GM23338 (cell line): Measurements from ENCODE around the gene PPY. TPM values are rescaled to one million over a fixed set of nuclear protein-coding genes. Genes with fewer than 3 reads are reported as not detected.
A peak's percentile ranks its signal among the peaks of the same experiment; 100 is the strongest.

Experiments
- ATAC-seq: fragments of 200-7000 bp; cut with Tn5 transposase; 3 replicates; pipeline ENCODE4 v1.9.1; 2020
- DNase-seq: peaks from one replicate; pipeline ENCODE4 v3.0.0-alpha.2; 2015; ENCODE audit warnings: low spot score
- H2AFZ ChIP-seq: fragments of 200-600 bp; sonication (generic); 2 replicates; pipeline ENCODE4 v1.8.0; 2016; ENCODE audit warnings: antibody characterized with exemption, mild to moderate bottlenecking, moderate library complexity
- H3F3A ChIP-seq: fragments of 200-600 bp; sonication (generic); replicated peaks from 2 replicates; pipeline ENCODE4 v1.8.0; 2017; ENCODE audit warnings: antibody characterized with exemption, mixed run types, low read depth
- H3K27ac ChIP-seq: fragments of 200-600 bp; sonication (generic); 2 replicates; pipeline ENCODE4 v1.6.1; 2016; ENCODE audit warnings: low read depth
- H3K27me3 ChIP-seq: fragments of 200-600 bp; sonication (generic); 2 replicates; pipeline ENCODE4 v1.8.0; 2016; ENCODE audit warnings: mild to moderate bottlenecking, mixed run types, moderate library complexity; ENCODE audit not compliant: insufficient read depth
- H3K36me3 ChIP-seq: fragments of 200-600 bp; sonication (generic); 2 replicates; pipeline ENCODE4 v1.8.0; 2016; ENCODE audit warnings: mild to moderate bottlenecking; ENCODE audit not compliant: insufficient read depth
- H3K4me1 ChIP-seq: fragments of 200-600 bp; sonication (generic); 2 replicates; pipeline ENCODE4 v1.8.0; 2016; ENCODE audit warnings: mild to moderate bottlenecking, moderate library complexity; ENCODE audit not compliant: insufficient read depth
- H3K4me2 ChIP-seq: fragments of 200-600 bp; sonication (generic); 2 replicates; pipeline ENCODE4 v1.7.1; 2017; ENCODE audit warnings: mixed run types
- H3K4me3 ChIP-seq: fragments of 200-600 bp; sonication (generic); 2 replicates; pipeline ENCODE4 v1.6.1; 2016; ENCODE audit warnings: mixed run types
- H3K79me2 ChIP-seq: fragments of 200-600 bp; sonication (generic); replicated peaks from 2 replicates; pipeline ENCODE4 v1.8.0; 2017; ENCODE audit warnings: mild to moderate bottlenecking; ENCODE audit not compliant: insufficient read depth
- H3K9me2 ChIP-seq: fragments of 200-600 bp; sonication (generic); 2 replicates; pipeline ENCODE4 v1.8.0; 2017; ENCODE audit not compliant: insufficient read depth
- H4K20me1 ChIP-seq: fragments of 200-600 bp; sonication (generic); replicated peaks from 2 replicates; pipeline ENCODE4 v1.8.0; 2017; ENCODE audit warnings: mild to moderate bottlenecking; ENCODE audit not compliant: insufficient read depth
- H3K27ac Mint-ChIP-seq: 2 replicates; pipeline ENCODE4 v1.8.0; 2020; ENCODE audit warnings: inconsistent platforms, mild to moderate bottlenecking, moderate library complexity, mixed read lengths
- H3K27me3 Mint-ChIP-seq: 3 replicates; pipeline ENCODE4 v1.8.0; 2022; ENCODE audit warnings: low read depth, mild to moderate bottlenecking, moderate library complexity, mixed read lengths, inconsistent platforms; ENCODE audit not compliant: insufficient read depth, poor library complexity
- H3K36me3 Mint-ChIP-seq: 3 replicates; pipeline ENCODE4 v1.8.0; 2021; ENCODE audit warnings: low read depth, mild to moderate bottlenecking, inconsistent platforms, moderate library complexity, mixed read lengths
- H3K4me1 Mint-ChIP-seq: 3 replicates; pipeline ENCODE4 v1.8.0; 2020; ENCODE audit warnings: mild to moderate bottlenecking, inconsistent platforms, mixed read lengths
- H3K4me3 Mint-ChIP-seq: 3 replicates; pipeline ENCODE4 v1.8.0; 2021; ENCODE audit warnings: moderate library complexity, mild to moderate bottlenecking, inconsistent platforms, mixed read lengths
- H3K9me3 Mint-ChIP-seq: 3 replicates; pipeline ENCODE4 v1.8.0; 2020; ENCODE audit warnings: moderate library complexity, mild to moderate bottlenecking, inconsistent platforms, mixed read lengths
- ETS1 ChIP-seq: IDR thresholded peaks from 2 replicates; pipeline ENCODE4 v1.6.1; 2016; ENCODE audit warnings: antibody characterized with exemption
- EZH2 ChIP-seq: fragments of 200-600 bp; sonication (generic); IDR thresholded peaks from one replicate; pipeline ENCODE4 v1.8.0; 2017; ENCODE audit warnings: antibody characterized with exemption, mild to moderate bottlenecking, low read depth; ENCODE audit not compliant: unreplicated experiment
- EZH2phosphoT487 ChIP-seq: fragments of 200-600 bp; sonication (generic); IDR thresholded peaks from one replicate; pipeline ENCODE4 v1.8.1; 2018; ENCODE audit warnings: antibody characterized with exemption; ENCODE audit not compliant: unreplicated experiment
- STAT1 ChIP-seq: IDR thresholded peaks from one replicate; pipeline ENCODE4 v1.6.1; 2016; ENCODE audit warnings: antibody characterized with exemption; ENCODE audit not compliant: unreplicated experiment
- ZNF114 ChIP-seq: fragments of 250-450 bp; sonication (Bioruptor Pico); IDR thresholded peaks from 2 replicates; pipeline ENCODE4 v1.5.0; 2020; ENCODE audit warnings: mild to moderate bottlenecking, moderate library complexity
- ZNF331 ChIP-seq: fragments of 250-450 bp; sonication (Bioruptor Pico); IDR thresholded peaks from 2 replicates; pipeline ENCODE4 v1.5.0; 2020; ENCODE audit warnings: low read depth, mild to moderate bottlenecking, moderate library complexity
- ZNF462 ChIP-seq: fragments of 250-450 bp; sonication (Bioruptor Pico); IDR thresholded peaks from 2 replicates; pipeline ENCODE4 v1.5.0; 2020; ENCODE audit warnings: mild to moderate bottlenecking, moderate library complexity
- polyA plus RNA-seq: library from polyadenylated mRNA; unstranded; fragments of >200 nt; fragmentation: Nextera tagmentation; extraction: Ambion mirVana; gene quantifications from 2 replicates; pipeline ENCODE4 v1.2.1, GENCODE V29; 2016
- total RNA-seq: library from RNA; depleted of rRNA; stranded (reverse); fragments of >200 nt; shearing (Covaris generic); gene quantifications from 2 replicates; pipeline ENCODE4 v1.2.3, GENCODE V29; 2014

The PPY gene
- total and polyA plus RNA-seq, 2 experiments from 2014 or later = 0.94 TPM; not detected in 1

DNA sequence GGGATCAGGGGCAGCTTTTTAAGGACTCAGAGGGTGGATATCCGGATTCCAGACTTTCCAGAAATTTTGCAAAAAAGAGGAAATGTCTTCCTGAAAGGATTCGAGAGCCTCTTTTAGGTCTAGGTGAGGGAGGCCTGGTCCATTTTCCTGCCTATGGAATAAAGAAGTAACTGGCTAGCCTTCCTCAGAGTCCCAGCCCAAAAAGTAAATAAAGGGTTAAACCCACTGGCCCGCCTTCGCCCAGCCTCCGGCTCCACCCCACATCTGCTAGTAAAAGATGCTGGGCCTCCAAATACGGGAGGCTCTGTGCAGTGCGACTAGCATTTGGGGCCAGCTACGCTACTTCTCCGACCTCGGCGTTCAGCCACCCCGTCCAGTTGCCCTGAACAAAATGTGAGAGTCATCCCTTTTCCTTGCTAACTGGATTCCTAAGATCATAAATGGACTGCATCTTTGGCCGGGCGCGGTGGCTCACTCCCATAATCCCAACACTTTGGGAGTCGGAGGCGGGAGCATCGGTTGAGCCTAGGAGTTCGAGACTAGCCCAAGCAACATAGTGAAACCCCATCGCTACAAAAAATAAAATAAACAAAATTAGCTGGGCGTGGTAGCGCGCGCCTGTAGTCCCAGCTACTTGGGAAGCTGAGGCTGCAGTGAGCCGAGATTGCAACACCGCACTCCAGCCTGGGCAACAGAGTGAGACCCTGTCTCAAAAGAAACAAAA, 34.1 kb downstream of the PPY start:
- no peaks in the 10 kb centered on the region for H3K9me3 Mint-ChIP-seq
- Histone ChIP-seq H3K4me2 (peak overlapping the region; percentile 99), H2AFZ (peak overlapping the region; percentile 100), H3K36me3 (no peaks in the 10 kb centered on the region), H4K20me1 (no peaks in the 10 kb centered on the region; the same call in 1 of the 2 replicates), H3K27ac (no peak overlapping the region), H3K4me1 (peaks cover 27% of the 10 kb centered on the region), H3K9me2 (no peaks in the 10 kb centered on the region), H3K27me3 (peaks cover 50% of the 10 kb centered on the region), H3K4me3 (peak overlapping the region; percentile 90), H3K79me2 (no peaks in the 10 kb centered on the region), H3F3A (no peaks in the 10 kb centered on the region)
- peaks cover 21% of the 10 kb centered on the region for H3K4me1 Mint-ChIP-seq
- DNase-seq = peak; percentile 88
- H3K36me3 Mint-ChIP-seq = no peaks in the 10 kb centered on the region
- TF ChIP-seq STAT1 (no peak), ZNF114 (CRISPR knock-in tag) (no peak), ZNF462 (CRISPR knock-in tag) (no peak), EZH2phosphoT487 (no peak), EZH2 (peak; percentile 30), ZNF331 (CRISPR knock-in tag) (no peak), ETS1 (no peak)
- H3K27me3 Mint-ChIP-seq = peaks cover 33% of the 10 kb centered on the region
- H3K27ac Mint-ChIP-seq = no peak overlapping the region
- ATAC-seq = peak; percentile 29
- H3K4me3 Mint-ChIP-seq = peak overlapping the region; percentile 72
